Measurements from ENCODE around the gene EXOC7.
A peak's percentile ranks its signal among the peaks of the same experiment; 100 is the strongest.
"Not testable (repeated sequence)": the region's sequence is repeated elsewhere in the genome, so short reads cannot be mapped to it uniquely, and the experiment has no call there.

Gene EXOC7

GRCh38 chr17:76044475-76045007 lies 59.0 kb downstream of the EXOC7 start:
- peaks cover 92% of the 10 kb centered on the region for H3K36me3 Mint-ChIP-seq (ENCODE audit: low read depth)
- DNase-seq; H3K9me3 Mint-ChIP-seq; H3K27me3 Mint-ChIP-seq; H3K4me3 Mint-ChIP-seq; H3K4me1 Mint-ChIP-seq (ENCODE audit: low read depth); H3K27ac Mint-ChIP-seq: not testable (repeated sequence)

- not testable (repeated sequence) for H3K4me1 Mint-ChIP-seq (ENCODE audit: low read depth); DNase-seq; H3K27me3 Mint-ChIP-seq; H3K9me3 Mint-ChIP-seq; H3K4me3 Mint-ChIP-seq
- Mint-ChIP-seq H3K27ac (peak overlapping the region; percentile 29), H3K36me3 (ENCODE audit: low read depth) (peaks cover 93% of the 10 kb centered on the region)
Observed at GRCh38 chr17:76042868-76043267, 60.7 kb downstream of the EXOC7 start.

GRCh38 chr17:76040376-76040775 lies 63.2 kb downstream of the EXOC7 start:
- Mint-ChIP-seq H3K27me3 (no peaks in the 10 kb centered on the region), H3K27ac (peak overlapping the region; percentile 12), H3K4me1 (ENCODE audit: low read depth) (peaks cover 5% of the 10 kb centered on the region), H3K9me3 (no peaks in the 10 kb centered on the region), H3K4me3 (no peak overlapping the region), H3K36me3 (ENCODE audit: low read depth) (peaks cover 88% of the 10 kb centered on the region)
- DNase-seq: no peak

GRCh38 chr17:76039121-76039520 lies 64.5 kb downstream of the EXOC7 start:
- H3K4me1 Mint-ChIP-seq (ENCODE audit: low read depth): peaks cover 5% of the 10 kb centered on the region
- no peaks in the 10 kb centered on the region for H3K27me3 Mint-ChIP-seq
- H3K4me3 Mint-ChIP-seq: no peak overlapping the region
- peak overlapping the region; percentile 56 for H3K27ac Mint-ChIP-seq
- no peak for DNase-seq
- no peaks in the 10 kb centered on the region for H3K9me3 Mint-ChIP-seq
- peaks cover 77% of the 10 kb centered on the region for H3K36me3 Mint-ChIP-seq (ENCODE audit: low read depth)

- Mint-ChIP-seq H3K27ac (peak overlapping the region; percentile 56), H3K4me1 (ENCODE audit: low read depth) (peaks cover 5% of the 10 kb centered on the region), H3K4me3 (no peak overlapping the region), H3K9me3 (no peaks in the 10 kb centered on the region), H3K27me3 (no peaks in the 10 kb centered on the region), H3K36me3 (ENCODE audit: low read depth) (peaks cover 66% of the 10 kb centered on the region)
- no peak for DNase-seq
Observed at GRCh38 chr17:76038050-76038449, 65.5 kb downstream of the EXOC7 start.

GRCh38 chr17:76036497-76037261 lies 66.9 kb downstream of the EXOC7 start:
- Mint-ChIP-seq H3K4me3 (no peak overlapping the region), H3K4me1 (ENCODE audit: low read depth) (peaks cover 5% of the 10 kb centered on the region), H3K27ac (peak overlapping the region; percentile 49), H3K27me3 (no peaks in the 10 kb centered on the region), H3K36me3 (ENCODE audit: low read depth) (peaks cover 55% of the 10 kb centered on the region), H3K9me3 (no peaks in the 10 kb centered on the region)
- no peak for DNase-seq

GRCh38 chr17:76034428-76035350 lies 68.9 kb downstream of the EXOC7 start:
- DNase-seq: no peak
- H3K9me3 Mint-ChIP-seq: no peaks in the 10 kb centered on the region
- peaks cover 35% of the 10 kb centered on the region for H3K36me3 Mint-ChIP-seq (ENCODE audit: low read depth)
- H3K27ac Mint-ChIP-seq: no peak overlapping the region
- H3K27me3 Mint-ChIP-seq: no peaks in the 10 kb centered on the region
- H3K4me3 Mint-ChIP-seq: no peak overlapping the region
- peaks cover 9% of the 10 kb centered on the region for H3K4me1 Mint-ChIP-seq (ENCODE audit: low read depth)

- Mint-ChIP-seq H3K27ac (no peak overlapping the region), H3K27me3 (no peaks in the 10 kb centered on the region), H3K36me3 (ENCODE audit: low read depth) (peaks cover 19% of the 10 kb centered on the region), H3K9me3 (no peaks in the 10 kb centered on the region), H3K4me1 (ENCODE audit: low read depth) (peaks cover 20% of the 10 kb centered on the region), H3K4me3 (no peak overlapping the region)
- DNase-seq: no peak
Observed at GRCh38 chr17:76033139-76033538, 70.4 kb downstream of the EXOC7 start.

- Mint-ChIP-seq H3K4me3 (no peak overlapping the region), H3K9me3 (no peaks in the 10 kb centered on the region), H3K36me3 (ENCODE audit: low read depth) (peaks cover 15% of the 10 kb centered on the region), H3K27me3 (no peaks in the 10 kb centered on the region), H3K27ac (no peak overlapping the region), H3K4me1 (ENCODE audit: low read depth) (peaks cover 20% of the 10 kb centered on the region)
- DNase-seq: no peak
Observed at GRCh38 chr17:76032780-76033108, 70.8 kb downstream of the EXOC7 start.

GRCh38 chr17:76032073-76032779 lies 71.4 kb downstream of the EXOC7 start:
- Mint-ChIP-seq H3K36me3 (ENCODE audit: low read depth) (peaks cover 10% of the 10 kb centered on the region), H3K9me3 (no peaks in the 10 kb centered on the region), H3K4me3 (no peak overlapping the region), H3K27me3 (no peaks in the 10 kb centered on the region), H3K4me1 (ENCODE audit: low read depth) (peaks cover 20% of the 10 kb centered on the region), H3K27ac (no peak overlapping the region)
- no peak for DNase-seq
